ENCODE measurements around the gene DDC. TPM values are rescaled to one million over a fixed set of nuclear protein-coding genes. Genes with fewer than 3 reads are reported as not detected.

Gene DDC
- total RNA-seq, 1 donor from 2014 or later = not detected

DNA sequence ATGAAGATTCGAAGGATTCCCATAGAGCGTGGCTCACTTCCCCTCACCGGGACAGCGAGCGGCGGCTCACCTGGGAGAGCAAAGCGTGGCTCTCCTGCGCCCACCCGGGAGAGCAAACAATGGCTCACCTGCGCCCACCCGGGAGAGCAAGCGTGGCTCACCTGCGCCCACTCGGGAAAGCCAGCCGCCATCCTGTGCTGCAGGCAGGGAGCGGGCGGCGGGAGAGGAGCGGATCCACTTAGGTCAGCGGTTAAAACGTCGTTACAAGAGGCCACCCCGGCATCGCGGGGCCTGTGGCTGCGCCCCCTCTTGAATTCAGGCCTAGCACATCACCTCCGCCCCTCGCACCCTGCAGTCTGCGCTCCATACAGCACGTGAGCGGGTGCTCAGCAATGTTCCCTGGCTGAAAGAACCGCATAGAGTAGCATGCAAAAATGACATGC lies 114.6 kb downstream of the DDC start:
- DNase-seq = peak; percentile 21

DNA sequence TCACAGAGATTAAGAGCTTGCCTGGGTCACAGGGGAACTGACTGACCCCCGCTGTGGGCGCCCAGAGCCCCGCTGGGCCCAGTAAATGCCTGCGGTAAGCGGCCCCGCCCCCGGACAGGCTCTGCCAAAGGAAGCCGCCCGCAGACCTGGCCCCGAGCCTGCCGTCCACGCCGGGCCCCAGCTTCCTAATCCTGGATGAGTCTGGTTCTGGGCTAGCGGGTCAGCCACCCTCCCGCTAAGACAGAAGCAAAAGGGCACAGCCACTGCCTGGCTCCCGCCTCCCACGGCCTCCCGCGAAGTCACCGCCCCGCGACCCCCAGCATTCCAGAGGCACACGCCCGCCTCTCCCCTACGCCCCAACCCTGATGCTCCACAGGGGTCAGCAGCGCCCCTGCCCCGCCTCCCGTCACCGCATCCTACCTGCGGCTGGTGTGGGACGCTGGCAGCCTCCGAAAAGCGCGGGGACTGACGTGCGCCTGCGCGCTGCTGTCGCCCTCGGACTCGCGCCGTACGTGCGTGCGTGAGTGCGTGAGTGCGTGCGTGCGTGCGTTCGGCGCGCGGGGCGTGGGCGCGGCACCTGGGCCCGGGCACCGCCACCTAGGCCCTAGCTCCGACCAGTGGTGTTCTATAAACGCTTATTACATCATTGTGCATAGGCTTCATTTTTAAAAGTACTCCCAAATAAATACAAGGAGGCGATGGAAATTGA lies 115.2 kb downstream of the DDC start, which contains the start of gene FIGNL1:
Gene FIGNL1, minus strand, starts transcription at position 470 of the 709 bp plus-strand sequence. CDS start 3,063 bp downstream, outside the sequence.
- peak; percentile 59 for DNase-seq

DNA sequence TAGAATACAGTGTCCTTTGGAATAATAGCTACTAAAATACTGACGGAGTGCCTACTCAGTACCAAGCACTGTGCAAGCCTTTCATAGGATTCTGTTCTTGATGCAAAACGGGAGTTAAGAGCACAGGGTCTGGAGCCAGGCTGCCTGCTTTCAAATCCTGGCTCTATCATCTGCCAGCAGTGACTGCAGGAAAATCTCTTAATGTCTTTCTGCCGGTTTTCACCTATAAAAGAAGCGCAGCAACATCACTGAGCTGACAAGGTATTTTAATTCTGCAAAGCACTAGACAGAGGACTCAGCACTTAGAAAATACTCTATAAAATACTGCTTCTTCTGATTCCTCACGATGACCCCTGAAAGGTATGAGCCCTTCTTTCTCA lies 115.7 kb downstream of the DDC start:
- no peak for DNase-seq

DNA sequence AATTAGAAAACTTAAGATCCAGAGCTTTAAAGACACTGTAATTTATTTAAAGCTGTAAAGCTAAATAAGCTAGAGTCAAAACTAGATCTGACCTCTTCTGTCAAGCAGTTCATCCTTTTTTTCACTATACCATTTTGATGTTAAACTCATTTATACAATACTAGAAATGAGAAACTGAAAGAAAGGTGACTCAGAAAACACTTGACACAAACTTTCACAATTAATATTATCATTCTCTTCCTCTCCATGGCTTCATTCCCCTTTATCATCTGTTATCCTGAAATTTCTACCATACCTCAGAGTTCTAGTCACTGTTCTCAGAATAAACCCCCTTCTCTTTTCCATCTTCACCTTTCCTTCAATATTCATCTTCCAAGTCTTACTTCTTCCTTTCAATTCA lies 116.4 kb downstream of the DDC start:
- no peak for DNase-seq

DNA sequence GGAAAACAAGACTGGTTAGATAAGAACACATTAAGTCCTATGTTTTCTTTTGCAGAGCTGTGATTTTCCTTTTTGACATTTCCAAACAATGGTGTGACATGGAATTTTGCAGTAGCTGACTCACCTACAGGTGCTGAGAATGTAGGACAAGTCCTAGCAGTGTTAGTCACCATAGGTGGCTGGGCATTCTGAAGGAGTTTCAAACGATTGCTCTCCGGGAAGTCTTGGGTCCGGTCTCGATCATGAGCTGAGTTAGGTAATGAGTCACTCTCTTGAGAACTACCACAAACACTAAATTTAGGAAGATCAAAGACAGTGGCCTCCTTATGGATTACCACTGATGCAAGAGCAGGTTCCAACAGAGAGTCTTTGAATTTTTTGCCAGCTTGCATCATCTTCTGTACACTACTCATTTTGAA lies 118.7 kb downstream of the DDC start:
- no peak for DNase-seq

DNA sequence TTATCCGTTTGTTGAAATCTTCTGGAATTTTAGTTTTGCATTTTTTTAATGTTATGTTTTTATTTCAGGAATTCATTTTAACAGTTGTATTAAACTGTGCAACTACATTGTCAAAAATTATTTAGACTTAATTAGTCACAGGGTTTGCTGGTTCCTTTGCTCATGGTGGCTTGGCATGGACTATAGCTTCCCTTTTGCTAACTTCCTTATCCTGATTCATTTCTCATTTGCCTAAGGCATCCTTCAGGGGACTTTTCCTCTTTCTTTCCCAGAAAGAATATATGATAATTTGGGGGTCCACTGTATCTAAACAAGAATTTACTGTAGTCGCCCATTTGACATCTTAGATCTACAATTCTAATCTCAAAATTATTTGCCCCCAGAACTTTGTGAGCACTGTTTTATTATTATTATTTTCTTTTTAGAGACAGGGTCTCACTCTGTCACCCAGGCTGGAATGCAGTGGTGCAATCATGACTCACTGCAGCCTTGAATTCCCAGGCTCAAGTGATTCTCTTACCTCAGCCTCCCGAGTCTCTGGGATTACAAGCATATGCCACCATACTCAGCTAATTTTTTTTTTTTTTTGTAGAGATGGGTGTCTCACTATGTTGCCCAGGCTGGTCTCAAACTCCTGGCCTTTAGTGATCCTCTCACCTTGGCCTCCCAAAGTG lies 128.9 kb downstream of the DDC start:
- no peak for DNase-seq

DNA sequence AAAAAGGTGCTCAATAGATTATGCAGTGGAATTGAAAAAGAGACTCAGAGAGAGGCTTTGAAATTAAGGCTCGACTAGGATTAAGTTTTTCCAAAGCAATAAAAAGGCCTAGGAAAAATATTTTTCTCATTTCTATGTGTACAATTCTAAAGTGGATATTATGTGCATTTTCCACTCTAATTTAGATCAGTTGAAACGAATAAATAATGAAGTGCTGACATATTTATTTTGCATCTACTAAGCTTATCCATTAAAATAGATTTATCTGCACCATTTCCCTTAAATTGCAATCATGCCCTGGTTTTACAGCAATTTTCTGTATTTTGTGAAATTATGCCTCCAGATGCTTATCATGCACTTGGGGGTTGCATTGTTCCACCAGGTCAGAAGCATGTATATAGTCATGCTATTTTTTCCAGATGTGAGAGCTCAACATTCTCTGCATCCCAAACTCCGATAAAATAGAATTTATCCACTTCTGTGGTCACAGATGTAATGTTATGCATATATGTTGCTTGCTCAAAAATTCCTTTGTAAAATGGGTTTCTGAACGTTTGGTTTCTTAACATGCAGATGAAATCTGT lies 133.4 kb downstream of the DDC start:
- no peak for DNase-seq

DNA sequence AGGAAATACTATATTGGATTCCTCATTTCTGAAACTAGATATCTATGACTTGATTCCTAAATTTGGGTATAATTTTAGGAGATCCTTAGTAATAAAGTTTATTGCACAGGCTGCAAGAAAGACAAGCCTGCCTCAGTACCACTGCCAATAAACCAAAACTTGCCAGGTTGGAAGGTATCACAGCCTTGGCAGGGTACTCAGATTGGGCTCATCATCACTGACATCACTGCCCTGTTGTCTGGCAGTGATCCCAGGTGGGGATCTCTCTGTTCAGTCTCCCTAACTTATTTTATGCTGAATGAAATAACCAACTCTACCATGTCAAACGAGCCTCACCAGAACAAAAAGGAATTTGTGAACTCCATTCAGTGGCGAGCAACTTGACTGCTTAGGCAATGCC lies 133.9 kb downstream of the DDC start:
- no peak for DNase-seq

DNA sequence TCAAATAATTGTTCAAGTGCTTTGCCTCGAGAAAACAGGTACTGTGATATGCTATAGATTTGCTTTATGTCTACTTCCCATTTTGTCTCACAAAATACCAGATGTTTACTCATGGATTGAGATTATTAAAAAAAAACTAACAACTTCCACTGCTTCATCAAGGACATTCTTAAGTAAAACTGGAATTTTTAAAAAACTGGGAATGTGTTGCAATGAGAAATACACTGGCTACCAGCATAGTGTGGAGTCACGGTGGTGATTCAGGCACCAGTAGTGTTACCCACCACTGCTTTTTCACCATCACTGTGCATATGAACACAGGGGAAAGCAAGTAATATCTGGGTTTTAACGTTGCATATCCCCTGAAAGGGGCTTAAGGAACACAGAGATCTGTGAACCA lies 136.3 kb downstream of the DDC start:
- DNase-seq = no peak

DNA sequence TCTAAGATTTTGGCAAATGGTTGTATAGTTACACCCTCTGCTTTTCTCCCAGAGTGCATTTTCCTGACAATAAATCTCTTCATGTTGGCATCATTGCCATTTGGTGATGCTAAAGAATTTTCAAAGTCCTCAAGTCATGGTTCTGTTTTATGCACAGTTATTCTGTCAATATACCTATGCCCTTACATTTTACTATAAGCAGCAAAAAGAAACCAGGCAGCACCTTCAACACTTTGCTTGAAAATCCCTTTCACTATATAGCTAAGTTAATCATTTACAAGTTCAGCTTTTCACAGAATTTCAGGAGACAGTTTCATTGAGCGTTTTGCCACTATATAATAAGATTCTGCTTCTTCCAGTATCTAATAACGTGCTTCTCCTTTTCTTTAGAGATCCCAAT lies 137.7 kb downstream of the DDC start:
- DNase-seq = no peak

DNA sequence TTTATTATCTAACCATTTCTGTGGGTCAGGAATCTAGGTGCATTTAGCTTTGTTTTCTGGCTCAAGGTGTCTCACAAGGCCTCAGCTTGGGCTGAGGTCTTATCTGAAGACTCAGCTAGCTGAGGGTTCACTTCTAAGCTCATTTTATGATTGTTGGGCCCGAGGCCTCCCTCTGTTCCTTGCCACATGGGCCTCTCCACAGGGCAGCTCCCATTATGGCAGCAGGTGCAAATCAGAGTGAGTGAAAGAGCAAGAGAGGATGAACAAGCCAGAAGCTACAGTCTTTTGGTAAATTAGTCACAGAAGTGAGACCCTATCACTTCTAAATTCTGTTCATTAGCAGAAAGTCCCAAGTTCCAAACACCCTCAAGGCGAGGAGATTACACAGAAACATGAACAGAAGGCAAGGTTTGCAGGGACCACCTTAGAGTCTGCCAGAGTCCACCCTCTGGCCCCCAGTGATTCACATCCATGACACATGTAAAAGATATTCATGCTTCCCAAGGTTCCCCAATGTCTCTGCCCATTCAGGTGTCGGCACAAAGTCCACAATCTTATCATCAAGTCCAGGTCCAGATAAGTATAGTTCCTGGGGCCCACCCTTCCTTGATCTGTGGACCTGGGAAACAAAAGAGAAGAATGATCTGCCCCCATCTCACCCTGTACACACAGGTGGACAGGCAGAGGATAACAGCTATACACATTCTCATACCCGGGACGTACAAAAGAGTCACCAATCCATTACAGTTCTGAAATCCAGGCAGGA lies 138.7 kb downstream of the DDC start:
- DNase-seq = no peak

DNA sequence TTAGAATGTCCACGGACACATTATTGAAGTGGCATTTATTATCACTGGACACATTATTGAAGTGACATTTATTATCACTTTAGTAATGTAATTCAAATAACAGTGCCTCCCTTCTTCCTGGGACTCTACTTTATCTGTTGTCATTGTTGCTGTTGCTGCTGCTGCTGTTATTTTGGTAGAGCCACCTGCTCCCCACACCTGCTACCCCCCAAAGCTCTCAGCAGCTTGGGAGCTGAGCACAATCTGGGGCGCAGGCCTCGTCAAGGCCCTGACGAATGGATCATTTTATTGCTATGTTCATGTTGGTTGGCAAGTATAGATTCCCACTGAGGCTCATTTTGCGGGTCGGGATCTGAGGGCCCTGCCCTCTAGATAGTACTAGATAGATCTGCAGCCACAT lies 139.9 kb downstream of the DDC start:
- no peak for DNase-seq

DNA sequence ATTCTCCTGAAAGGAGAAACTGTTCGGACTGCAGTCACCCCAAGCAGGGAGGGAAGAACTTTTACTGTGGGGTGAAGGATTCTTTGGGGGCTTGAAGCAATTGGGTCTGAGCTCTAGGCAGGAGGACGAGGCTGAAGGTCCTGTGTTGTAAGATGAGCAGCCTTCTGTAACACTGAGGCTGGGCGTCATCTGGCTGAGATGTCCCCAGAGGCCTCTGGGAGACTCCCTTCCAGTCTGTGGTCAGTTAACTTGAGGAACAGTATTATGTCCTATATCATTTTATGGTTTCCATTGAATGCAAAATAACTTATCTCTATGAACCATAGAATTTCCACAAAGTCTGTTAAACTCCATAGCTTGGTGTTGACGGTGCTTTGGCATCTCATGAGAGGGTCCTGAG lies 141.3 kb downstream of the DDC start:
- DNase-seq = no peak

DNA sequence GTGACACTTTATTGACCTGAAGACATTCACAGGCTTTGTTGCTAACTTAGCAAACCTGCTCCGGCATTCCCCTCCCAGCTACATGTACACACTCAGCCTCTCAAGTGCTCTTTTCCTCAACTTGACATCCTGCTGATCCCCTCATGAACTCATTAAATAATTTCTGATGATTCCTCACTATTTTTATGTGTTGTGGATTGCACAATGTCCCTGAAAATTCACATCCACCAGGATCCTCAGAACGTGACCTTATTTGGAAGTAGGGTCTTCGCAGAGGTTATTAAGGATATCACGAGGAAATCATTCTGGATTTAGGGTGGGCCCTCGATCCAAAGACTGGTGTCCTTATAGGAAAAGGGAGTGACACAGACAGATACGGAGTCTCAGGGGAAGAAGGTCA lies 142.3 kb downstream of the DDC start:
- no peak for DNase-seq

DNA sequence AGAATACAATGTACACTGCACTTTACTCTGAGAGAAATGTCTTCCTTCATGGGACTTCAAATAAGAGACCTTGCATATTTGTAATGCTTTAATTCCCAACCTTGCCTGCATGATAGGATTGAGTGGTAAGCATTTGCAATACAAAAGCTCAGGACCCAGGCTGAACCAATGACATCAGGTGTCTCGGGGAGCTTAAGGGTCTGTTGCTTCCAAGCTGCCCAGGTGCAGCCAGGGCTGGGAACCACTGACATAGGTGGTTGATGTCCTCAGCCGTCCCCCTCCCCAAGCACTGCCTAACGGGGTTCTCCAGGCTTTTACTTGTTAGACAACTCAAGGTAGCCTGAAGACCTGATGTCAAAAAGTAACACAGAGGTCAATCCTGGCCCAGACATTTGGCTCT lies 144.2 kb downstream of the DDC start:
- no peak for DNase-seq

DNA sequence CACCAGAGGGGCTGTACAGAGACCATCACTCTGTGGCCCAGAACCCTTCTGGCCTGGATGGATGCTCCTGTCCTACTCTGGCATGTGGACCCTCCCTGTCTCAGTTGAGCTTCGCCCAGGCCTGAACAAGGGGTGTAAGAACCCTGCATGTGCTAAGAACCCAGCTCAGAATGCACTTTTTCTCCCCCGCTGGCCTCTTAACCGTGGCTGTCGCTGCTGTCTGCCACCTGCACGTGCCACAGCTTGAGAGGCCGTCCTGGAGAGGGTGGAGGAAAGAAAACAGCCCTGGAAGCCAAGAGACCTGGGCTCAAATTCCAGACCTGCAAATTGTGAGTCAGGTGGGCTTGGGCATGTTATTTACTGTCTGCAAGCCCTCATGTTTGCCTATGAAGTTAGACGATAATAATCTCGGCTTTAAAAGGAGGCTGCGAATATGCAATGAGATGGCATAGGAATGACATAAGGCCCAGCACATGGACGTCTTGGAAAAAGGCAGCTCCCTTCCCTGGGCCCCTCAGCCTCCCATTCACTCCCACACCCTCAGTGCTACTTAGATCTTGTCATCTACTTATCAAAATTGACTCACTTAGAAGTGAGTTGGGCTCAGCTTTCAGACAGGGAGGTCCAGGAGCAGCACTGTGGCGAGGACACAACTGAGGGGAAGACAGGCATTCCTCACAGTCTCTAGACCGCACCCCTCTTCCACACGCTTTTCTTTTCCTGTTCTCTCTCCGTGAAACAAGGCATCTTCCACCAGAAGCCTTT lies 146.5 kb downstream of the DDC start:
- DNase-seq = no peak

DNA sequence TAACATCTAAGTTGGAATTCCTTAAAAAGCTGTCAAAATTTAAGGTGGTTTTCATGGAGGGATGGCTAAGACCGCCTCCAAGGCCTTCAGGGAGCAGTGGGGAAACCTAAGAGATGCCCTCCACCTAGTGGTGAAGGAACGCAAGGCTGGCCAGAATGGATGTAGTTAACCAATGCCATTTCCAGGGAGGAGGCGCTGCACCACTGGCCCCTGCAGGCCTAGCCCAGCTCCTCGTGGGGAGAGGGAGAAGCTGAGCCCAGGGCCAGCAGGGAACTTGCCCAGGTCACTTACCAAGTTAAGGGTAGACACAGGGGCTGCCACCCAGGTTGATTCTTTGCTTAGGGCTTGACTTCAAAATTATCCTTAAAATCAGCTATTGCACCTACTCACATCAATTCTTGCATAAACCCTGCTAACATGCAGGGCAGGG lies 147.1 kb downstream of the DDC start:
- peak; percentile 44 for DNase-seq

DNA sequence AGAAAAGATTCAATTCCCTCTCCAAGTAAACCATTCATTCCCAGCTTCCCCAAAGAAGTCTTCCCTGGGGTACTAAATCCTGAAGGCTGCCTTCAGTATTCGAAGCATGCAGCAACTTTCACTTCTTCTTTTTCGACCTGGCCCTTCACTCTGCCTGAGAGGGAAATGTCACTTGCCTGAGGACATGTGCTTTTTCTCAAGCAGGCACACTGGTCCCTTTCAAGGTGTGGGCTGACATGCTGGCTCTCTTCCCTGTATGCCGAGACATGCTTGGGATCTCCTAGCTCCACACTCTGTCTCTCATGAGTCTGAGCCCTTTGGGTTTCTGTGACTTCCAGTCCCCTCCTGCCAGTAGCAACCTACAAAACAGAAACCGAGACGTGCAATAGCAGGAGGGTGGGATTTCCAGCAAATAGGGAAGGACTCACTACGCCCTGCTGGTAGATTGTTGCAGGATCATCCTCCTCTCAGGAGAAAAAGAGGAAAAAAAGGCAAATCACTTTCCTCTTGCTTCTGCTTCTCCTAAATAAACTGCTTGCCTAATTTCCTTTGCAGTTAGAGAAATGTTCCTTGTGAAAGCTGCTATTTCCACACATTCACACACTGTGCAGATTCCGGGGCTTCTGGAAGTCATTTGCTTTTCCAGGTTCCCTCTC lies 148.6 kb downstream of the DDC start:
- DNase-seq = no peak

DNA sequence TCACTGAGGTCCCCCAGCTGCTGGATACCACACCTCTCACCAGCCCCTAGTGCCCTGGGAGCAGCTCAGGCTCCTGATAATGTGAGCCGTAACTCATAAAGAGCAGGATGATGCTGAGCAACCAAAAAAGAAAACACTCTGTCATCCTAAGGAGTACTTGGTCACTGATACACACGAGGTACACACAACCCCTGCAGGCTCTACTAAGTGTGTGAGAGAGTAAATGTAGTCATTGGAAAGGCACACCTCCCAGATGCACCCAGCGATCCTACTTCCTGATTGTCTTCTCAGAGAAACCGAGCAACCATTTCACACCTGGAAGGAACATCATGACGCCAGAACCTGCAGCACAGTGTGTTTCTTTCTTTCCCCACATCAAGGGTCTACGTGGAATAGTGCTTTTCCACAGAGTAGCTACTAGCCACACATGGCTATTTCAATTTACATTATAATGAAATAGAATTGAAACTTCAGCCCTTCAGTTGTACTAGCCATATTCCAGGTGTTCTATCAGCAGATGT lies 149.3 kb downstream of the DDC start:
- DNase-seq = no peak

DNA sequence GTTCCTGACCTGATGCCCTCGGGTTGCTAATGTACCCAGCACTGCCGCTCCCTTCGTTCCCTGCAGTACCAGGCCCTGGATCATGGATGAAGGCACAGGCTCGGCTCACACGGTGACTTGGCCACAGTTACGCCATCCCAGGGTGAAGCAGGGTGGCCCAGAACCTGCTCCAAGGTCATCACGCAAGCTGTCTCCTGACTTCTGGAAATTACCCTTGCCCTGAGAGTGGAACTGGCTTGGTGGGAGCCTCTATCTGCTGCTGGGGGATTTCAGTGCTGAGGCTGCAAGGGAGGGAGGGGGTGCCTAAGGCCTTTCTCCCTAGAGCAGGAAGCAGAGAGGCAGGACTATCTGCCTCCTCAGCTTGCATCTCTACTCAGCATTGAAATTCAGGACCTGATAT lies 151.6 kb downstream of the DDC start:
- no peak for DNase-seq

DNA sequence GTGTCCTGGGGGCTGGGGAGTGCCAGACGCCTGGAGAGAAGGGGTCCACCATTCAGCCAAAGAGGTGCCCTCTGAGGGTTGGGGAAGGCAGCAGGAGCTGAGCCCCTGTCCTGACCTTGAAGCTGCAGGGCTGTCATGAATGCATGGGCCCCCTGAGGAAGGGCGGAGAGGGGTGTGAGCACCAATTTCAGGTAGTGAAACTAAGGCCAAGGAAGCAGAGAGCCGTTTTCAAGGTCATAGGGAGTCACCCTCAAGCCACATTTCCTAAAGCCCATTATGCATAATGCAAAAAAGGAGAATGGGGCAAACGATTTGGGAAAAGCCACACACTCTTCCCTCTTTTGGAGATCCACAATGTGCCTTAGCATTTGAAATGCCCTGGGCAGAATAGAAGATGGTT lies 152.2 kb downstream of the DDC start:
- DNase-seq = no peak

Data from occipital lobe (tissue), 2 donors.